ENCODE measurements around the gene REEP1. TPM values are rescaled to one million over a fixed set of nuclear protein-coding genes. Genes with fewer than 3 reads are reported as not detected.
A peak's percentile ranks its signal among the peaks of the same experiment; 100 is the strongest.

Gene REEP1
- polyA plus RNA-seq, 1 donor, result 36.9 TPM

- Histone ChIP-seq H3K4me1 (ENCODE audit: control insufficient read depth, insufficient read depth, low read length) (no peaks in the 10 kb centered on the region), H3K36me3 (ENCODE audit: control insufficient read depth, insufficient read depth, low read length) (no peaks in the 10 kb centered on the region), H3K27me3 (ENCODE audit: control insufficient read depth, insufficient read depth, low read length) (no peaks in the 10 kb centered on the region), H3K27ac (ENCODE audit: low read length) (no peak overlapping the region), H3K4me3 (ENCODE audit: low read length) (no peak overlapping the region), H3K9me3 (ENCODE audit: control insufficient read depth, low read depth, low read length) (no peaks in the 10 kb centered on the region)
- DNase-seq, result no peak
- WGBS (ENCODE audit: insufficient coverage, low lambda C conversion rate), result no CpG with 5 or more reads among the region's 10 CpGs
These were observed 28.3 kb downstream of the REEP1 start for GRCh38 chr2:86308984-86309695.

GRCh38 chr2:86308356-86308755 is 29.1 kb downstream of the REEP1 start:
- no peak for DNase-seq
- Histone ChIP-seq H3K4me3 (ENCODE audit: low read length) (no peak overlapping the region), H3K9me3 (ENCODE audit: control insufficient read depth, low read depth, low read length) (no peaks in the 10 kb centered on the region), H3K36me3 (ENCODE audit: control insufficient read depth, insufficient read depth, low read length) (no peaks in the 10 kb centered on the region), H3K4me1 (ENCODE audit: control insufficient read depth, insufficient read depth, low read length) (no peaks in the 10 kb centered on the region), H3K27me3 (ENCODE audit: control insufficient read depth, insufficient read depth, low read length) (no peaks in the 10 kb centered on the region), H3K27ac (ENCODE audit: low read length) (no peak overlapping the region)
- no CpG with 5 or more reads among the region's 8 CpGs for WGBS (ENCODE audit: insufficient coverage, low lambda C conversion rate)

GRCh38 chr2:86307431-86307830 is 30.0 kb downstream of the REEP1 start:
- Histone ChIP-seq H3K36me3 (ENCODE audit: control insufficient read depth, insufficient read depth, low read length) (no peaks in the 10 kb centered on the region), H3K4me3 (ENCODE audit: low read length) (no peak overlapping the region), H3K27me3 (ENCODE audit: control insufficient read depth, insufficient read depth, low read length) (no peaks in the 10 kb centered on the region), H3K9me3 (ENCODE audit: control insufficient read depth, low read depth, low read length) (no peaks in the 10 kb centered on the region), H3K27ac (ENCODE audit: low read length) (no peak overlapping the region), H3K4me1 (ENCODE audit: control insufficient read depth, insufficient read depth, low read length) (no peaks in the 10 kb centered on the region)
- 100% methylated on average over 1 of the region's 7 CpGs for WGBS (ENCODE audit: insufficient coverage, low lambda C conversion rate)
- DNase-seq, result no peak

- WGBS (ENCODE audit: insufficient coverage, low lambda C conversion rate), result 96% methylated on average over 4 of the region's 5 CpGs
- Histone ChIP-seq H3K27ac (ENCODE audit: low read length) (no peak overlapping the region), H3K27me3 (ENCODE audit: control insufficient read depth, insufficient read depth, low read length) (no peaks in the 10 kb centered on the region), H3K4me1 (ENCODE audit: control insufficient read depth, insufficient read depth, low read length) (peaks cover 7% of the 10 kb centered on the region), H3K9me3 (ENCODE audit: control insufficient read depth, low read depth, low read length) (no peaks in the 10 kb centered on the region), H3K4me3 (ENCODE audit: low read length) (no peak overlapping the region), H3K36me3 (ENCODE audit: control insufficient read depth, insufficient read depth, low read length) (no peaks in the 10 kb centered on the region)
- no peak for DNase-seq
These were observed 31.5 kb downstream of the REEP1 start for GRCh38 chr2:86305915-86306254.

- no peaks in the 10 kb centered on the region for H3K9me3 ChIP-seq (ENCODE audit: control insufficient read depth, low read depth, low read length)
- peaks cover 7% of the 10 kb centered on the region for H3K4me1 ChIP-seq (ENCODE audit: control insufficient read depth, insufficient read depth, low read length)
- no peak overlapping the region for H3K4me3 ChIP-seq (ENCODE audit: low read length)
- no peaks in the 10 kb centered on the region for H3K27me3 ChIP-seq (ENCODE audit: control insufficient read depth, insufficient read depth, low read length)
- no peaks in the 10 kb centered on the region for H3K36me3 ChIP-seq (ENCODE audit: control insufficient read depth, insufficient read depth, low read length)
- WGBS (ENCODE audit: insufficient coverage, low lambda C conversion rate), result 93% methylated on average over 3 of the region's 5 CpGs
- DNase-seq, result no peak
- H3K27ac ChIP-seq (ENCODE audit: low read length), result no peak overlapping the region
These were observed 32.1 kb downstream of the REEP1 start for GRCh38 chr2:86305195-86305914.

- WGBS (ENCODE audit: insufficient coverage, low lambda C conversion rate), result no CpG with 5 or more reads among the region's 3 CpGs
- Histone ChIP-seq H3K27ac (ENCODE audit: low read length) (no peak overlapping the region), H3K36me3 (ENCODE audit: control insufficient read depth, insufficient read depth, low read length) (no peaks in the 10 kb centered on the region)
These were observed 33.0 kb downstream of the REEP1 start for GRCh38 chr2:86304416-86304815.

GRCh38 chr2:86302320-86302719 is 35.1 kb downstream of the REEP1 start:
- Histone ChIP-seq H3K27ac (ENCODE audit: low read length) (peak overlapping the region; percentile 7), H3K4me1 (ENCODE audit: control insufficient read depth, insufficient read depth, low read length) (peaks cover 15% of the 10 kb centered on the region)
- no CpG with 5 or more reads among the region's 1 CpG for WGBS (ENCODE audit: insufficient coverage, low lambda C conversion rate)

More at GRCh38 chr2:86304416-86304815, 33.0 kb downstream of the REEP1 start:
- Histone ChIP-seq H3K27me3 (ENCODE audit: control insufficient read depth, insufficient read depth, low read length) (no peaks in the 10 kb centered on the region), H3K4me1 (ENCODE audit: control insufficient read depth, insufficient read depth, low read length) (peaks cover 7% of the 10 kb centered on the region), H3K4me3 (ENCODE audit: low read length) (no peak overlapping the region), H3K9me3 (ENCODE audit: control insufficient read depth, low read depth, low read length) (no peaks in the 10 kb centered on the region)
- DNase-seq, result no peak

GRCh38 chr2:86301711-86302202 is 35.7 kb downstream of the REEP1 start:
- Histone ChIP-seq H3K36me3 (ENCODE audit: control insufficient read depth, insufficient read depth, low read length) (no peaks in the 10 kb centered on the region), H3K27ac (ENCODE audit: low read length) (peak overlapping the region; percentile 7), H3K9me3 (ENCODE audit: control insufficient read depth, low read depth, low read length) (no peaks in the 10 kb centered on the region), H3K27me3 (ENCODE audit: control insufficient read depth, insufficient read depth, low read length) (no peaks in the 10 kb centered on the region), H3K4me3 (ENCODE audit: low read length) (no peak overlapping the region), H3K4me1 (ENCODE audit: control insufficient read depth, insufficient read depth, low read length) (peaks cover 15% of the 10 kb centered on the region)
- peak in 1 of 2 donors; percentile 64 for DNase-seq
- no CpG with 5 or more reads among the region's 3 CpGs for WGBS (ENCODE audit: insufficient coverage, low lambda C conversion rate)

More at GRCh38 chr2:86302320-86302719, 35.1 kb downstream of the REEP1 start:
- H3K27me3 ChIP-seq (ENCODE audit: control insufficient read depth, insufficient read depth, low read length), result no peaks in the 10 kb centered on the region
- DNase-seq, result no peak
- H3K9me3 ChIP-seq (ENCODE audit: control insufficient read depth, low read depth, low read length), result no peaks in the 10 kb centered on the region
- H3K4me3 ChIP-seq (ENCODE audit: low read length), result no peak overlapping the region
- H3K36me3 ChIP-seq (ENCODE audit: control insufficient read depth, insufficient read depth, low read length), result no peaks in the 10 kb centered on the region

GRCh38 chr2:86301009-86301408 is 36.4 kb downstream of the REEP1 start:
- Histone ChIP-seq H3K9me3 (ENCODE audit: control insufficient read depth, low read depth, low read length) (no peaks in the 10 kb centered on the region), H3K27me3 (ENCODE audit: control insufficient read depth, insufficient read depth, low read length) (no peaks in the 10 kb centered on the region), H3K4me1 (ENCODE audit: control insufficient read depth, insufficient read depth, low read length) (peaks cover 15% of the 10 kb centered on the region), H3K36me3 (ENCODE audit: control insufficient read depth, insufficient read depth, low read length) (no peaks in the 10 kb centered on the region), H3K27ac (ENCODE audit: low read length) (no peak overlapping the region), H3K4me3 (ENCODE audit: low read length) (no peak overlapping the region)
- WGBS (ENCODE audit: insufficient coverage, low lambda C conversion rate), result no CpG with 5 or more reads among the region's 6 CpGs
- no peak for DNase-seq

GRCh38 chr2:86300496-86300895 is 36.9 kb downstream of the REEP1 start:
- no peaks in the 10 kb centered on the region for H3K36me3 ChIP-seq (ENCODE audit: control insufficient read depth, insufficient read depth, low read length)
- H3K9me3 ChIP-seq (ENCODE audit: control insufficient read depth, low read depth, low read length), result no peaks in the 10 kb centered on the region
- no peak for DNase-seq
- H3K27me3 ChIP-seq (ENCODE audit: control insufficient read depth, insufficient read depth, low read length), result no peaks in the 10 kb centered on the region
- peaks cover 15% of the 10 kb centered on the region for H3K4me1 ChIP-seq (ENCODE audit: control insufficient read depth, insufficient read depth, low read length)
- no peak overlapping the region for H3K27ac ChIP-seq (ENCODE audit: low read length)
- WGBS (ENCODE audit: insufficient coverage, low lambda C conversion rate), result 100% methylated on average over 1 of the region's 3 CpGs
- H3K4me3 ChIP-seq (ENCODE audit: low read length), result no peak overlapping the region
